ENCODE measurements around the gene NWD2.
A peak's percentile ranks its signal among the peaks of the same experiment; 100 is the strongest.
"Not testable (repeated sequence)": the region's sequence is repeated elsewhere in the genome, so short reads cannot be mapped to it uniquely, and the experiment has no call there.

NWD2 gene

GRCh38 chr4:37407938-37408826 is 163.6 kb downstream of the NWD2 start:
- H3K4me3 ChIP-seq (ENCODE audit: low read depth, low read length); H3K27ac ChIP-seq (ENCODE audit: extremely low read depth, low read depth, low read length); H3K4me1 ChIP-seq (ENCODE audit: control insufficient read depth, insufficient read depth, low read length); H3K36me3 ChIP-seq (ENCODE audit: control insufficient read depth in 2 of 2, insufficient read depth in 1 of 2, low read length in 2 of 2); CTCF ChIA-PET; H3K9me3 ChIP-seq (ENCODE audit: control insufficient read depth, insufficient read depth, low read depth, low read length): not testable (repeated sequence)
- POLR2A ChIA-PET = interaction anchor here (0.6 kb wide), 1 partner anchor 1164 kb away, joined by 3 read pairs; no protein-coding TSS in a partner anchor

- POLR2A ChIA-PET; H3K4me3 ChIP-seq (ENCODE audit: low read depth, low read length); H3K9me3 ChIP-seq (ENCODE audit: control insufficient read depth, insufficient read depth, low read depth, low read length); H3K4me1 ChIP-seq (ENCODE audit: control insufficient read depth, insufficient read depth, low read length); H3K36me3 ChIP-seq (ENCODE audit: control insufficient read depth in 2 of 2, insufficient read depth in 1 of 2, low read length in 2 of 2); CTCF ChIA-PET; H3K27ac ChIP-seq (ENCODE audit: extremely low read depth, low read depth, low read length): not testable (repeated sequence)
- peak; percentile 54; the same call in 1 of the 2 replicates for TF ChIP-seq ZNF146 (tag by site-specific recombination; IDR thresholded peaks at IDR 0.05)
These were observed 169.1 kb downstream of the NWD2 start for GRCh38 chr4:37413612-37414011.

GRCh38 chr4:37415845-37416369 is 171.4 kb downstream of the NWD2 start:
- H3K4me3 ChIP-seq (ENCODE audit: low read depth, low read length) = no peak overlapping the region
- no peaks in the 10 kb centered on the region for H3K4me1 ChIP-seq (ENCODE audit: control insufficient read depth, insufficient read depth, low read length)
- no peaks in the 10 kb centered on the region for H3K9me3 ChIP-seq (ENCODE audit: control insufficient read depth, insufficient read depth, low read depth, low read length)
- ChIA-PET POLR2A (no interaction called here), CTCF (interaction anchor here (0.7 kb wide), 1 partner anchor 37 kb away, joined by 3 read pairs; no protein-coding TSS in a partner anchor)
- TF ChIP-seq ZNF791 (tag by site-specific recombination; IDR thresholded peaks at IDR 0.05) (no peak), ZNF701 (tag by site-specific recombination; IDR thresholded peaks at IDR 0.05) (no peak), ZNF140 (tag by site-specific recombination; IDR thresholded peaks at IDR 0.05) (no peak), SALL2 (tag by site-specific recombination; IDR thresholded peaks at IDR 0.05; ENCODE audit: borderline replicate concordance) (no peak), ZBTB17 (tag by site-specific recombination; IDR thresholded peaks at IDR 0.05) (no peak), REST (tag by site-specific recombination; IDR thresholded peaks at IDR 0.05) (no peak), KLF16 (tag by site-specific recombination; IDR thresholded peaks at IDR 0.05) (no peak), ZNF658 (tag by site-specific recombination; IDR thresholded peaks at IDR 0.05) (no peak), KLF9 (tag by site-specific recombination; IDR thresholded peaks at IDR 0.05; ENCODE audit: low read depth) (no peak), ZNF777 (tag by site-specific recombination; IDR thresholded peaks at IDR 0.05; ENCODE audit: borderline replicate concordance) (no peak), RBAK (tag by site-specific recombination; IDR thresholded peaks at IDR 0.05) (no peak), ZNF155 (tag by site-specific recombination; IDR thresholded peaks at IDR 0.05) (no peak), GLIS1 (tag by site-specific recombination; IDR thresholded peaks at IDR 0.05) (no peak), ZNF560 (tag by site-specific recombination; IDR thresholded peaks at IDR 0.05; ENCODE audit: borderline replicate concordance) (no peak), GFI1B (tag by site-specific recombination; IDR thresholded peaks at IDR 0.05) (no peak), SP3 (tag by site-specific recombination; IDR thresholded peaks at IDR 0.05) (no peak), ZNF555 (tag by site-specific recombination; conservative IDR thresholded peaks at IDR 0.05) (no peak), ZNF391 (tag by site-specific recombination; IDR thresholded peaks at IDR 0.05; ENCODE audit: borderline replicate concordance, low read depth) (no peak), KLF17 (tag by site-specific recombination; IDR thresholded peaks at IDR 0.05) (no peak)
- H3K36me3 ChIP-seq (ENCODE audit: control insufficient read depth in 2 of 2, insufficient read depth in 1 of 2, low read length in 2 of 2) = no peaks in the 10 kb centered on the region
- no peak overlapping the region for H3K27ac ChIP-seq (ENCODE audit: extremely low read depth, low read depth, low read length)
